Progenitor cell of endocrine pancreas (in vitro differentiated cells): Measurements from ENCODE around the gene RPS26. TPM values are rescaled to one million over a fixed set of nuclear protein-coding genes. Genes with fewer than 3 reads are reported as not detected.

Source experiments
- DNase-seq: peaks from one replicate; pipeline ENCODE4 v3.0.0; 2021; ENCODE audit warnings: low spot score; ENCODE audit not compliant: unreplicated experiment
- H3K27ac Mint-ChIP-seq: 2 replicates; pipeline ENCODE4 v1.8.0; 2021; ENCODE audit warnings: mild to moderate bottlenecking, moderate library complexity, mixed read lengths
- H3K27me3 Mint-ChIP-seq: 2 replicates; pipeline ENCODE4 v1.8.0; 2021; ENCODE audit warnings: mixed read lengths
- H3K36me3 Mint-ChIP-seq: 2 replicates; pipeline ENCODE4 v1.8.0; 2022; ENCODE audit warnings: mixed read lengths; ENCODE audit not compliant: insufficient read depth
- H3K4me1 Mint-ChIP-seq: 2 replicates; pipeline ENCODE4 v1.8.0; 2021; ENCODE audit warnings: low read depth, mixed read lengths
- H3K4me3 Mint-ChIP-seq: 2 replicates; pipeline ENCODE4 v1.8.0; 2021; ENCODE audit warnings: low read depth, mild to moderate bottlenecking, moderate library complexity, mixed read lengths
- H3K9me3 Mint-ChIP-seq: 2 replicates; pipeline ENCODE4 v1.8.0; 2021; ENCODE audit warnings: low read depth, mixed read lengths
- CTCF ChIP-seq: fragments of 200-600 bp; sonication (generic); IDR thresholded peaks from one replicate; pipeline ENCODE4 v1.5.0; 2021; ENCODE audit warnings: antibody characterized with exemption, mild to moderate bottlenecking; ENCODE audit not compliant: unreplicated experiment
- long read RNA-seq: library from polyadenylated mRNA; unstranded; transcript quantifications from one replicate; pipeline ENCODE4 v2.0.0, GENCODE V29; 2020
- total RNA-seq: library from RNA; stranded (reverse); gene quantifications from 2 replicates; pipeline ENCODE4 v1.2.1, GENCODE V29; 2021

The RPS26 gene
- 30.2 and 39.3 TPM in 2 replicates for total RNA-seq
- long read RNA-seq, partial matches to known transcripts = 2 of 7 reads
- long read RNA-seq, other reads (novel, unspliced or antisense) = 2 of 7 reads

- TF ChIP-seq CTCF = peak; percentile 58
- H3K9me3 Mint-ChIP-seq = no peaks in the 10 kb centered on the region
- DNase-seq = peak; percentile 80
- H3K4me3 Mint-ChIP-seq = peak within 1 kb of the TSS; percentile 98
- H3K27me3 Mint-ChIP-seq = no peaks in the 10 kb centered on the region
- peaks cover 11% of the 10 kb centered on the region for H3K36me3 Mint-ChIP-seq
- H3K27ac Mint-ChIP-seq = peak within 1 kb of the TSS; percentile 98
- H3K4me1 Mint-ChIP-seq = peaks cover 19% of the 10 kb centered on the region
These were observed at the start of gene RPS26 for GRCh38 chr12:56041552-56042429. RPS26 (plus strand) TSS chr12:56041918; CDS start chr12:56042167, 249 bp downstream.

- H3K4me1 Mint-ChIP-seq = peaks cover 10% of the 10 kb centered on the region
- no peak for DNase-seq
- no peak overlapping the region for H3K4me3 Mint-ChIP-seq
- H3K27me3 Mint-ChIP-seq = no peaks in the 10 kb centered on the region
- no peak for TF ChIP-seq CTCF
- H3K27ac Mint-ChIP-seq = peak overlapping the region; percentile 74
- peaks cover 25% of the 10 kb centered on the region for H3K36me3 Mint-ChIP-seq
- no peaks in the 10 kb centered on the region for H3K9me3 Mint-ChIP-seq
These were observed 48.4 kb upstream of the RPS26 start for GRCh38 chr12:55993230-55993853.

GRCh38 chr12:55995366-55995765 is 46.4 kb upstream of the RPS26 start:
- peak overlapping the region; percentile 59 for H3K27ac Mint-ChIP-seq
- no peak overlapping the region for H3K4me3 Mint-ChIP-seq
- DNase-seq = no peak
- peaks cover 13% of the 10 kb centered on the region for H3K4me1 Mint-ChIP-seq
- H3K9me3 Mint-ChIP-seq = no peaks in the 10 kb centered on the region
- peaks cover 18% of the 10 kb centered on the region for H3K36me3 Mint-ChIP-seq
- no peaks in the 10 kb centered on the region for H3K27me3 Mint-ChIP-seq
- no peak for TF ChIP-seq CTCF

GRCh38 chr12:55996201-55996714 is 45.5 kb upstream of the RPS26 start:
- H3K36me3 Mint-ChIP-seq = peaks cover 14% of the 10 kb centered on the region
- peak; percentile 83 for TF ChIP-seq CTCF
- peaks cover 14% of the 10 kb centered on the region for H3K4me1 Mint-ChIP-seq
- H3K9me3 Mint-ChIP-seq = no peaks in the 10 kb centered on the region
- H3K27ac Mint-ChIP-seq = peak overlapping the region; percentile 96
- H3K4me3 Mint-ChIP-seq = peak overlapping the region; percentile 98
- peak; percentile 29 for DNase-seq
- H3K27me3 Mint-ChIP-seq = no peaks in the 10 kb centered on the region
